Fibroblast of the conjunctiva (primary cell): ENCODE measurements around the gene REPS1.
"Not testable (repeated sequence)": the region's sequence is repeated elsewhere in the genome, so short reads cannot be mapped to it uniquely, and the experiment has no call there.

Experiments
- DNase-seq: peaks from one replicate; pipeline ENCODE4 v3.0.0-alpha.2; 2010; ENCODE audit warnings: low read depth

REPS1 gene

GRCh38 chr6:138971601-138972000, 16.5 kb downstream of the REPS1 start:
- no peak for DNase-seq

- peak; percentile 72 for DNase-seq
Measured at GRCh38 chr6:138970856-138971425, 17.1 kb downstream of the REPS1 start.

DNA sequence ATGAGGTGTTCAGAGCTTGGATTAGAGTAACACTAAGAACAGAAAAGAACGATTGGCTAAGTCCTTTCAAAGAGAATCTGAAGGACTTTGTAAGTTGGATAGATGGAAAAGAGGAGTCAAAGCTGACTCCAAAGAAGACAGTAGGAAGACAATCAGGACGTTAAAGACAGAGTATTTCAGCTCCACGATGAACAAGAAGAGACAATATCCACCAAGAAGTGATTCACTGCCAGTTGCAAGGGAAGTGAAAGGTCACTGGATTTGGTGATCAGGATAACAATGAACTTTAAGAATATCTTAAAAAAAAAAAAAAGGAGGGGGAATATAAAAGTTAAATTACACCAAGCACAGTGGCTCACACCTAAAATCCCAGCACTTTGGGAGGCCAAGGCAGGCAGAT, 17.9 kb downstream of the REPS1 start:
- DNase-seq: no peak

GRCh38 chr6:138966870-138967269, 21.2 kb downstream of the REPS1 start:
- no peak for DNase-seq

- DNase-seq: no peak
Measured at GRCh38 chr6:138965971-138966370, 22.1 kb downstream of the REPS1 start.

GRCh38 chr6:138965291-138965874, 22.7 kb downstream of the REPS1 start:
- no peak for DNase-seq

DNA sequence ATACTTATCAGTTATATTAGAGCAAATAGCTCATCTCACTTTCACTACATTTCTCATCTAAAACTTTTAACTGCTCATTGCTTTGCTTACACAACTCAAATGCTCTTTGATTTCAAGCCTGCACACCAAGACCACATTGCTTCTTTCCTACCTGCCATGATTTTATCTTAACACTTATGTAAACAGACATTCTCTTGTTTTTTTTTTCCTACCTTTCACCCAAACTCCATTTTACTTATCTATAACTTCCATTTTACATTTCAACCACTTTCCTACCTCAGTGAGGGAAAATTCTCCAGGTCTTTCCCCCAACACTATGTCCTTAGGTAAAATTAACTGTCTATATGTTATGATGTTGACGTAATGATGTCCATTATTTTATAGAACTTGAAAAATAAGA, 24.0 kb downstream of the REPS1 start:
- DNase-seq: no peak

DNA sequence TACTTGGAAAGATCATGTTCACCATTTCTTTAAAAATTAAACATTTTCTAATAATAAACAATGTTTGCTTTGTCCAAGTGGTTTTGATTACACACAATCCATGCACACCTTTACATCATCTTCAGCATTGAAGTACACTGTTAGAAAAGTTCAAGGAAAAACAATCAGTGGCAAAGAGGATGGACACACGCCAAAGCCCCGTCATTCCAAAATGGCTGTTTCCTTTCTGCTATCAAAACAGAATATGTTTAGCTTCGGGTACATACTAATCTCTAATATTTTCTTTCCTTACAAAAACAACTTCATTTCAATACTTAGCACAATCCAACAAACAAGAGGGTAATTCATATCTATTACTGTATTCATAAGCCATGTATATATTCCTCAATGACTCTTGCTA, 24.5 kb downstream of the REPS1 start:
- no peak for DNase-seq

GRCh38 chr6:138963119-138963518, 24.9 kb downstream of the REPS1 start:
- no peak for DNase-seq

DNA sequence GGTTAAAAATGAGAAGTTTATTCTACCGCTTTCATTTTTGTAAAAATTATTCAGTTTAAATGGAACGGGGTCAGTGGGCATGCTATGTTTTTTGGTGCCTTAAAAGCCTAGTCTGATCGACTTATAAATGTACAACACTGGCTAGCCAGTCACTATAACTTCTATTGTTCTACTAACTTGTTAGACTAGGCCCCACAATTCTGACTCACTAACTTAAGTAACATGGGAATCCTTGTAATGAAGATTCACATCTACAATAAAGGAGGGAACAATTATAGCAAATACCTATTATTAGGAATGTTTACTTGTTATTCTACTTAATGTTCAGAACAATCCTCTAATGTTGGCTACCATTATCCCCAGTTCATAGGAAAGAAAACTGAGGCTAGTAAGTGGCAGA, 28.5 kb downstream of the REPS1 start:
- DNase-seq: no peak

DNA sequence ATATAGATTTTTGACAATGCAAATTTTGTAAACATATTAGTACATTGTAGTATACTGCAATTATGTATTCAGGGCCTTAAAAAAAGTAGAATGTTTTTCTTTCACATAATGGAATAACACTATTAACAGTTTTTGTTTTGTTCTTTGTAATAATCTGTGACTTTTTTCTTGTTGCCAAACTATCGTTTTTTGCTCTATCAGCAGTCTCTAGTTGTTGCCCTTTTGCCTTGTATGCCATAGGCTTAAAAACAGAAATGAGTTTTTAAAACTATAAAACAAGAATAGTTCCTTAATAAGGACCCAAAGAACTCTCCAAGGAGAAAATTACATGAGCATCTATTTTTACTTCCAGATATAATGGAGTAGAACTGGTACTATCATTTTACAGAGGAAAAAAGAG, 29.5 kb downstream of the REPS1 start:
- no peak for DNase-seq

- no peak for DNase-seq
Measured at GRCh38 chr6:138957903-138958302, 30.1 kb downstream of the REPS1 start.

DNA sequence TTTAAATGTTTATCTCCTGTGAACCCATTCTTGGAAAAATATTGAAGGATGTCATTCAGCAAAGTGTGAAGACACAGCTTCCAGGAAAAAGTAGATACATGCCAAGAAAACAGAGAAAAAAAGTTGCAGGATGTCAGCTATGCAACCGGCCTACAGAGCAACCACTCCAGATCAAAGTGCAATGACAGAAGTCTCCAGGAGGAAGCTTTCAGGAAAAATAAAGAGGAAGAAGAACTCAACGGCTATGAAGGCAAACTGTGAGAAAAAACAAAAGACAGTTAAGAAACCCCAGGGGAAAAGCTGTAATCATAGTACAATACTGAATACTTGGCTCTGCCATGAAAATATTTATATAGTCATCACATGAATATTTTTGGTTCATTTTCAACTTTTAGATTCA, 30.6 kb downstream of the REPS1 start:
- no peak for DNase-seq

DNA sequence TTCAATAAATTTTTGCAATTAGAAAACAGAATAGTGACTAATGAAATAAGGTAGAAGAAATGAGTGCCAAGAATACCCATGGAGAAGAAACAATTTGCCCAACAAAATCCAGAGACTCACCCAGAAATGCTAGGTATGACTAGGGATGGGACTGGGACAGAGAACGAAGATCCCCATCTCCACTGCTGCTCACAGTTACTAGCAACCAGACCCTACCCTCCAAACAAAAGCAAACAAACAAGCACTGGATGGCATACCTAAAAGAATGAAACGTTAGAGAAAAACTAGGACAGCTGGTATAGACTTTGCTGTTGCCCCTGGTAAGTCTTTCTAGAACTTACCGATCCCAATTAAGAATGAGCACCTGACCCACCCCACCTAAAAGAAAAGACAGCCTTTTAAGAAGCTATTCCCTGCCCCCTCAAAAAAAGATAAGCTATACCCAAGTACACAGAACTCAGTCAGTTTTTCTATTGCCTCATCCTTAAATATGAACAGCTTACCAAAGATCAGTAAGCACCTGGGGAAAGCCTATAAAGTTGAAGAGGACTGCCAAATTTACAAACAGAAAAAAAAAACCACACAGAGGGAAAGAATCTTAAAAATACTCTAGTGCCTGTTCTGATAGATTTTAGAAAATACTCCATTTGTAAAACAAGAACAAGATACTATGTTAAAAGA, 31.7 kb downstream of the REPS1 start:
- no peak for DNase-seq

DNA sequence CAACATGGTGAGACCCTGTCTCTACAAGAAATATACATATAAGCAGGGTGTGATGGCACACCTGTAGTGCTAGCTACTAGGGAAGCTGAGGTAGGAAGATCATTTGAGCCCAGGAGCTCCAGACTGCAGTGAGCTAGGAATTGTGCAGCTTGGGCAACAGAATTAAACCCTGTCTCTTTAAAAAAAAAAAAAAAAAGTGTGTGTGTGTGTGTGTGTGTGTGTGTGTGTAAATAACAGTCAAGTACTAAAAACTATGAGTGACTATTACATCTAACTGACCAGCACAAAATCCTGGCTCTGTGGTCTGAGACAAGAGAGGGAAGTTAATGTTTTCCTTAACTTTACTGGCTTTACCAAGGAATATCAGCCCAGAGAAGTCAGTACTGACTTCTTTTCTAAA, 32.8 kb downstream of the REPS1 start:
- no peak for DNase-seq

DNA sequence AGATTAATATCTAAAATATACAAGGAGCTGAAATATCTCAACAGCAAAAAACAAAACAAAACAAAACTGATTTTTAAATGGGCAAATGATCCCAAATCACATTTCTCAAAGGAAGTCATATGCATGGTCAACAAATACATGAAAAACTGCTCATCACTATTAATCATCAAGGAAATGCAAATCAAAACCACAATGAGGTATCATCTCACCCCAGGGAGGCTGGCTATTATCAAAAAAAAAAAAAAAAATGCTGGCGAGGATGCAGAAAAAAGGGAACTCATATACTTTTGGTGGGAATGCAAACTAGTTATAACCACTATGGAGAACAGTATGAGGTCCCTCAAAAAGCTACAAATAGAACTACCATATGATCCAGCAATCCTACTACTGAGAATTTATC, 34.6 kb downstream of the REPS1 start:
- no peak for DNase-seq

GRCh38 chr6:138948546-138949179, 39.4 kb downstream of the REPS1 start:
- DNase-seq: no peak

DNA sequence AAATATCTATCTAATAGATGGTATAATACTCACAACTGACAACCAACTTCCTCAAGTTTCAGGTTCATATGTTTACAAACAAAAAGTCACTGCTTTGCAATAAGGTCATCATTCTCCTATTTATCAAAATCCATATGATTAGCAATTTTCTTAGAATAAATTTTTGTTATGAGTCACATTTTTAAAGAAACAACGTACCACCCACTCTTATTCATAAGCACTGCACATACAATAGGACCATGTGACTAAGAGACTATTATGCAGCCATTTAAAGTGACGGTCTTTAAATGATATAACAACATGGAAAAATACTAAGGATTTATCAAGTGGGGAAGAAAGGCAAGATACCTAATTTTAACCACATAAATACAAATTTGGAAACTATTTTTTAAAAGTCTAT, 40.0 kb downstream of the REPS1 start:
- DNase-seq: no peak

GRCh38 chr6:138945354-138945753, 42.7 kb downstream of the REPS1 start:
- no peak for DNase-seq

- peak; percentile 6 for DNase-seq
Measured at GRCh38 chr6:138944412-138944811, 43.6 kb downstream of the REPS1 start.

- DNase-seq: no peak
Measured at GRCh38 chr6:138943089-138943625, 44.9 kb downstream of the REPS1 start.

DNA sequence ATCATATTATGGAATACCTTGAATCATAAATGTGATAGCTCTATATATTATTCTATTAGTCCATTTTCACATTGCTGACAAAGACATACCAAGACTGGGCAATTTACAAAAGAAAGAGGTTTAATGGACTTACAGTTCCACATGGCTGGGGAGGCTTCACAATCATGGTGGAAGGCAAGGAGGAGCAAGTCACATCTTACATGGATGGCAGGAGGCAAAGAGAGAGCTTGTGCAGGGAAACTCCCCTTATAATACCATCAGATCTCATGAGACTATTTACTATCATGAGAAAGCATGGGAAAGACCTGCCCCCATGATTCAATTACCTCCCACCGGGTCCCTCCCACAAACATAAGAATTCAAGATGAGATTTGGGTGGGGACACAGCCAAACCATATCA, 51.2 kb downstream of the REPS1 start:
- not testable (repeated sequence) for DNase-seq

DNA sequence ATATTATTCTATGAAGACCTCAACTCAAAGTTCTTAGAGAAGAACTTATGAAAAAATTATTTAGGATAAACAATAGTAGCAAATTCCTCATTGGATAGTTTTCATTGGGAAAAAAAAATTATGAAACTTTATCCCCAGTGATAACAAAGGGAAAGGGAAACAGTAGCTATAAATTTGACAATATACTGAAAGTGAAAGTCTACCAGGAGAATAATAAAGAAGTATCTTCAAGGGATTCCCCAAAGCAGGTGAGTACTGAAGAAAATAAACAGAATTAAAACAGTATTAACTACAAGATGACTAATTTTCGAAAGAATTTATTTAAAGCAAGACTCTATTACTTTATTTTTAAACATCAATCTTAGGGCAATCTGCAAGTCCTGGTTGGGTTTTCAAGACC, 56.4 kb downstream of the REPS1 start:
- DNase-seq: no peak
